Measurements from ENCODE around the gene CEACAM16.

The CEACAM16 gene

GRCh38 chr19:44749292-44749691 lies 50.3 kb downstream of the CEACAM16 start:
- peak overlapping the region; percentile 57 for H3K4me3 ChIP-seq (replicated peaks; ENCODE audit: low read depth, low read length)
- DNase-seq (ENCODE audit: extremely low read depth, low read depth) = no peak

GRCh38 chr19:44749994-44750393 lies 51.0 kb downstream of the CEACAM16 start:
- no peak for TF ChIP-seq CTCF (IDR thresholded peaks at IDR 0.05; ENCODE audit: low read depth, low read length, missing control alignments)
- peak overlapping the region; percentile 57 for H3K4me3 ChIP-seq (replicated peaks; ENCODE audit: low read depth, low read length)
- DNase-seq (ENCODE audit: extremely low read depth, low read depth) = no peak

More at GRCh38 chr19:44749292-44749691, 50.3 kb downstream of the CEACAM16 start:
- TF ChIP-seq CTCF (IDR thresholded peaks at IDR 0.05; ENCODE audit: low read depth, low read length, missing control alignments) = no peak

- DNase-seq (ENCODE audit: extremely low read depth, low read depth) = no peak
- H3K4me3 ChIP-seq (replicated peaks; ENCODE audit: low read depth, low read length) = no peak overlapping the region
Observed at GRCh38 chr19:44752123-44752815, 53.3 kb downstream of the CEACAM16 start.

GRCh38 chr19:44752816-44753625 lies 54.1 kb downstream of the CEACAM16 start:
- no peak for DNase-seq (ENCODE audit: extremely low read depth, low read depth)
- peak overlapping the region; percentile 33 for H3K4me3 ChIP-seq (replicated peaks; ENCODE audit: low read depth, low read length)
- no peak for TF ChIP-seq CTCF (IDR thresholded peaks at IDR 0.05; ENCODE audit: low read depth, low read length, missing control alignments)

More at GRCh38 chr19:44752123-44752815, 53.3 kb downstream of the CEACAM16 start:
- TF ChIP-seq CTCF (IDR thresholded peaks at IDR 0.05; ENCODE audit: low read depth, low read length, missing control alignments) = no peak

GRCh38 chr19:44753626-44753931 lies 54.6 kb downstream of the CEACAM16 start:
- peak overlapping the region; percentile 33 for H3K4me3 ChIP-seq (replicated peaks; ENCODE audit: low read depth, low read length)
- TF ChIP-seq CTCF (IDR thresholded peaks at IDR 0.05; ENCODE audit: low read depth, low read length, missing control alignments) = no peak
- no peak for DNase-seq (ENCODE audit: extremely low read depth, low read depth)

- TF ChIP-seq CTCF (IDR thresholded peaks at IDR 0.05; ENCODE audit: low read depth, low read length, missing control alignments) = no peak
- DNase-seq (ENCODE audit: extremely low read depth, low read depth) = no peak
- H3K4me3 ChIP-seq (replicated peaks; ENCODE audit: low read depth, low read length) = peak overlapping the region; percentile 33
Observed at GRCh38 chr19:44753932-44754749, 55.2 kb downstream of the CEACAM16 start.
